GM12864 (cell line): ENCODE measurements around the gene CHMP5.

Experiments used
- DNase-seq: peaks from one replicate; pipeline ENCODE4 v3.0.0-alpha.2; 2011; ENCODE audit warnings: low read depth
- H3K4me3 ChIP-seq: 2 replicates; pipeline ENCODE4 v1.5.1; 2011; ENCODE audit warnings: mild to moderate bottlenecking, low read depth, low read length, control low read depth
- CTCF ChIP-seq: IDR thresholded peaks from 2 replicates; pipeline ENCODE4 v1.5.1; 2011; ENCODE audit warnings: low read depth, mild to moderate bottlenecking, moderate library complexity, low read length, control low read depth, inconsistent platforms; ENCODE audit errors: missing control alignments

Gene CHMP5

GRCh38 chr9:33293782-33294181 is 28.9 kb downstream of the CHMP5 start:
- no peak overlapping the region for H3K4me3 ChIP-seq
- TF ChIP-seq CTCF: no peak

GRCh38 chr9:33294670-33295432 is 30.0 kb downstream of the CHMP5 start:
- no peak for DNase-seq
- H3K4me3 ChIP-seq: peak overlapping the region; percentile 22
- TF ChIP-seq CTCF: no peak

More at GRCh38 chr9:33293782-33294181, 28.9 kb downstream of the CHMP5 start:
- DNase-seq: no peak

GRCh38 chr9:33295571-33295970 is 30.7 kb downstream of the CHMP5 start:
- no peak for TF ChIP-seq CTCF
- DNase-seq: peak; percentile 55
- peak overlapping the region; percentile 41 for H3K4me3 ChIP-seq

GRCh38 chr9:33297432-33297831 is 32.6 kb downstream of the CHMP5 start:
- DNase-seq: peak; percentile 90
- H3K4me3 ChIP-seq: peak overlapping the region; percentile 0; the same call in 1 of the 2 replicates
- no peak for TF ChIP-seq CTCF

GRCh38 chr9:33300546-33300945 is 35.7 kb downstream of the CHMP5 start:
- TF ChIP-seq CTCF: no peak
- no peak for DNase-seq
- H3K4me3 ChIP-seq: no peak overlapping the region

- H3K4me3 ChIP-seq: no peak overlapping the region
- no peak for TF ChIP-seq CTCF
- no peak for DNase-seq
These were observed 39.5 kb downstream of the CHMP5 start for GRCh38 chr9:33304362-33304761.

- no peak for DNase-seq
- no peak overlapping the region for H3K4me3 ChIP-seq
- TF ChIP-seq CTCF: no peak
These were observed 41.2 kb downstream of the CHMP5 start for GRCh38 chr9:33306037-33306436.
